ENCODE data around the gene FAM163A.

DNA sequence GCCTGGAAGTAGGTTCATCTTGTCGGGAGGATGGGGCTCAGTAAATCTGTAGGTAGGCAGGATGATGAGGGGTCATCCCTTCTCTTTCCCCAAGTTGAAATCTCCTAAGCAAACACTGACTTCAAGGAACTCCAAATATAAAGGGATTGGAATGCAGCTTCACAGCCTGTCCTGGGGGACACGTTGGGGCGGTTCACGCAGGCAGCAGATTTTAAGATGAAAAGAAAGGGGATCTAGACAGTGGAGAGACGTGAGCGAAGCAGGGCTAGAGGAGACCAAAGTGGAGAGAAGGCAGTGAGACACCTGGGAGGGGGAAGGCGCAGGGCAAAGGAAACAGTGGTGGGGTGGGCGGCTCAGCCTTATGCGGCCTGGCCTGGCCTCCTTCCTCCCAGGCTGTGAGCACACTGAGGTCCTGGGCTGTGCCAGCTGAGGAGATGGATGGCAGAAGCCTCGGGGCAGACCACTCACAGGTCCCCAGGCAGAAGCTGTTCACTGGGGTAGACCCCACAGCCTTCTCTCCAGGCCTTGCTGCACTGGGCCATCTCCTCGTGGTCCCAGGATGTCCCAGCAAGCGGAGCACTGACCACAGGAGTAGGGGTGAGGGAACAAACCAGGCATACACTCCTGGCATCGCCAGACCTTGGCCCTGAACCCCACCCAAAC, 82.8 kb downstream of the FAM163A start:
- TF ChIP-seq, protein P1, sequence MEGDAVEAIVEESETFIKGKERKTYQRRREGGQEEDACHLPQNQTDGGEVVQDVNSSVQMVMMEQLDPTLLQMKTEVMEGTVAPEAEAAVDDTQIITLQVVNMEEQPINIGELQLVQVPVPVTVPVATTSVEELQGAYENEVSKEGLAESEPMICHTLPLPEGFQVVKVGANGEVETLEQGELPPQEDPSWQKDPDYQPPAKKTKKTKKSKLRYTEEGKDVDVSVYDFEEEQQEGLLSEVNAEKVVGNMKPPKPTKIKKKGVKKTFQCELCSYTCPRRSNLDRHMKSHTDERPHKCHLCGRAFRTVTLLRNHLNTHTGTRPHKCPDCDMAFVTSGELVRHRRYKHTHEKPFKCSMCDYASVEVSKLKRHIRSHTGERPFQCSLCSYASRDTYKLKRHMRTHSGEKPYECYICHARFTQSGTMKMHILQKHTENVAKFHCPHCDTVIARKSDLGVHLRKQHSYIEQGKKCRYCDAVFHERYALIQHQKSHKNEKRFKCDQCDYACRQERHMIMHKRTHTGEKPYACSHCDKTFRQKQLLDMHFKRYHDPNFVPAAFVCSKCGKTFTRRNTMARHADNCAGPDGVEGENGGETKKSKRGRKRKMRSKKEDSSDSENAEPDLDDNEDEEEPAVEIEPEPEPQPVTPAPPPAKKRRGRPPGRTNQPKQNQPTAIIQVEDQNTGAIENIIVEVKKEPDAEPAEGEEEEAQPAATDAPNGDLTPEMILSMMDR (IDR thresholded peaks at IDR 0.05 in 2 of 3, conservative IDR thresholded peaks at IDR 0.05 in 1 of 3; ENCODE audit: insufficient read depth in 2 of 3, low read depth in 1 of 3, low read length in 3 of 3), result no peak
- TF ChIP-seq COPS2 (conservative IDR thresholded peaks at IDR 0.05) (no peak), ZNF184 (CRISPR knock-in tag; IDR thresholded peaks at IDR 0.05) (no peak), EP300 (IDR thresholded peaks at IDR 0.05; ENCODE audit: low read length) (no peak), ETS2 (tag; IDR thresholded peaks at IDR 0.05; ENCODE audit: borderline replicate concordance, poor library complexity, severe bottlenecking) (no peak), SP1 (CRISPR knock-in tag; IDR thresholded peaks at IDR 0.05) (no peak), FIP1L1 (IDR thresholded peaks at IDR 0.05; ENCODE audit: low read depth, low read length, poor library complexity, severe bottlenecking) (no peak), YY1 (IDR thresholded peaks at IDR 0.05; ENCODE audit: borderline replicate concordance in 1 of 3, control insufficient read depth in 1 of 3, extremely low read depth in 1 of 3, insufficient read depth in 3 of 3, insufficient read length in 1 of 3, insufficient replicate concordance in 2 of 3, low read depth in 1 of 3, low read length in 2 of 3) (no peak), GABPA (tag; conservative IDR thresholded peaks at IDR 0.05; ENCODE audit: low read depth) (no peak), POLR2A (conservative IDR thresholded peaks at IDR 0.05) (no peak), ZNF274 (IDR thresholded peaks at IDR 0.05; ENCODE audit: borderline replicate concordance, low read depth, low read length) (no peak), DNMT1 (IDR thresholded peaks at IDR 0.05) (no peak), MYNN (IDR thresholded peaks at IDR 0.05) (no peak), MYNN (CRISPR knock-in tag; IDR thresholded peaks at IDR 0.05) (no peak)
- TF ChIP-seq, protein P2, sequence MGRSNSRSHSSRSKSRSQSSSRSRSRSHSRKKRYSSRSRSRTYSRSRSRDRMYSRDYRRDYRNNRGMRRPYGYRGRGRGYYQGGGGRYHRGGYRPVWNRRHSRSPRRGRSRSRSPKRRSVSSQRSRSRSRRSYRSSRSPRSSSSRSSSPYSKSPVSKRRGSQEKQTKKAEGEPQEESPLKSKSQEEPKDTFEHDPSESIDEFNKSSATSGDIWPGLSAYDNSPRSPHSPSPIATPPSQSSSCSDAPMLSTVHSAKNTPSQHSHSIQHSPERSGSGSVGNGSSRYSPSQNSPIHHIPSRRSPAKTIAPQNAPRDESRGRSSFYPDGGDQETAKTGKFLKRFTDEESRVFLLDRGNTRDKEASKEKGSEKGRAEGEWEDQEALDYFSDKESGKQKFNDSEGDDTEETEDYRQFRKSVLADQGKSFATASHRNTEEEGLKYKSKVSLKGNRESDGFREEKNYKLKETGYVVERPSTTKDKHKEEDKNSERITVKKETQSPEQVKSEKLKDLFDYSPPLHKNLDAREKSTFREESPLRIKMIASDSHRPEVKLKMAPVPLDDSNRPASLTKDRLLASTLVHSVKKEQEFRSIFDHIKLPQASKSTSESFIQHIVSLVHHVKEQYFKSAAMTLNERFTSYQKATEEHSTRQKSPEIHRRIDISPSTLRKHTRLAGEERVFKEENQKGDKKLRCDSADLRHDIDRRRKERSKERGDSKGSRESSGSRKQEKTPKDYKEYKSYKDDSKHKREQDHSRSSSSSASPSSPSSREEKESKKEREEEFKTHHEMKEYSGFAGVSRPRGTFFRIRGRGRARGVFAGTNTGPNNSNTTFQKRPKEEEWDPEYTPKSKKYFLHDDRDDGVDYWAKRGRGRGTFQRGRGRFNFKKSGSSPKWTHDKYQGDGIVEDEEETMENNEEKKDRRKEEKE (IDR thresholded peaks at IDR 0.05; ENCODE audit: borderline replicate concordance in 1 of 2, control insufficient read depth in 1 of 2, low read depth in 2 of 2, low read length in 1 of 2), result no peak
